HepG2 (cell line): ENCODE data around the gene GRM7. TPM values are rescaled to one million over a fixed set of nuclear protein-coding genes. Genes with fewer than 3 reads are reported as not detected.

ENCODE experiments used
- ATAC-seq: fragments of 200-7000 bp; cut with Tn5 transposase; 3 replicates; pipeline ENCODE4 v1.9.1; 2020; ENCODE audit warnings: mild to moderate bottlenecking, moderate library complexity
- BruUV-seq: library from RNA; stranded (reverse); fragments of 400-500 nt; replicated peaks from 2 replicates; lab custom pipeline; 2021; lab: Mats Ljungman, UMichigan
- CTCF ChIA-PET: fragments of 300-600 bp; formaldehyde crosslinking; extraction: SDS; loops from one replicate; lab custom pipeline; 2021; ENCODE audit warnings: low total read pairs, inconsistent platforms, low intra/inter-chr PET ratio; lab: Yijun Ruan, JAX
- POLR2A ChIA-PET: fragments of 350-600 bp; sonication (Branson Sonifier 250); formaldehyde crosslinking; loops from one replicate; lab custom pipeline; 2020; ENCODE audit warnings: antibody characterized with exemption, inconsistent platforms; lab: Yijun Ruan, JAX
- DNase-seq: peaks from one replicate; pipeline ENCODE4 v3.0.0-alpha.2; 2015; ENCODE audit warnings: low spot score
- FAIRE-seq: peaks from 3 replicates; lab custom pipeline; 2011; peaks lifted over from hg19 to GRCh38; lab: Jason Lieb, UNC
- H2AFZ ChIP-seq: one replicate; pipeline ENCODE4 v1.6.1; 2011; ENCODE audit warnings: low read length, inconsistent platforms
- H3K27ac ChIP-seq: fragments of 300-600 bp; 3 replicates; pipeline ENCODE4 v1.8.0; 2011; ENCODE audit warnings: mixed run types, mild to moderate bottlenecking, mixed read lengths, low read length, inconsistent platforms; ENCODE audit not compliant: insufficient read depth; ENCODE audit errors: extremely low read length
- H3K27me3 ChIP-seq, 2 experiments: fragments of 200-600 bp in 1 of 2; 2 replicates in 1 of 2; 3 replicates in 1 of 2; pipeline versions ENCODE4 v1.6.0 to v1.8.0; 2011; ENCODE audit warnings: low read length in 2 of 2, mild to moderate bottlenecking in 2 of 2, moderate library complexity in 2 of 2, inconsistent platforms in 1 of 2; ENCODE audit not compliant: insufficient read depth in 2 of 2, control insufficient read depth in 1 of 2
- H3K36me3 ChIP-seq, 2 experiments: fragments of 200-600 bp in 1 of 2; replicated peaks in 1 of 2; 2 replicates in 1 of 2; 3 replicates in 1 of 2; pipeline versions ENCODE4 v1.5.1 to v1.8.0; 2011; ENCODE audit warnings: low read length in 2 of 2, inconsistent platforms in 1 of 2; ENCODE audit not compliant: insufficient read depth in 2 of 2, control insufficient read depth in 1 of 2
- H3K4me1 ChIP-seq: 2 replicates; pipeline ENCODE4 v1.5.1; 2012; ENCODE audit warnings: low read length, inconsistent platforms; ENCODE audit not compliant: insufficient read depth
- H3K4me2 ChIP-seq: 2 replicates; pipeline ENCODE4 v1.6.0; 2011; ENCODE audit warnings: low read depth, low read length, inconsistent platforms
- H3K4me3 ChIP-seq, 3 experiments: fragments of 200-600 bp in 1 of 3; sonication (generic), shearing (Covaris generic) in 1 of 3; replicated peaks in 1 of 3; 2 replicates each; pipeline ENCODE4 v1.5.1; 2011 to 2016; ENCODE audit warnings: low read length in 3 of 3, inconsistent platforms in 2 of 3, low read depth in 2 of 3, mild to moderate bottlenecking in 2 of 3, control low read depth in 1 of 3, mixed read lengths in 1 of 3; ENCODE audit not compliant: insufficient read depth in 1 of 3
- H3K79me2 ChIP-seq: one replicate; pipeline ENCODE4 v1.6.1; 2011; ENCODE audit warnings: low read length, inconsistent platforms; ENCODE audit not compliant: insufficient read depth
- H3K9ac ChIP-seq: 2 replicates; pipeline ENCODE4 v1.6.0; 2011; ENCODE audit warnings: mild to moderate bottlenecking, low read depth, low read length, inconsistent platforms; ENCODE audit not compliant: insufficient read depth
- H3K9me3 ChIP-seq: 2 replicates; pipeline ENCODE4 v1.5.1; 2012; ENCODE audit warnings: mild to moderate bottlenecking, low read length
- H4K20me1 ChIP-seq: 2 replicates; pipeline ENCODE4 v1.6.0; 2011; ENCODE audit warnings: inconsistent platforms, mild to moderate bottlenecking, low read length, moderate library complexity; ENCODE audit not compliant: insufficient read depth
- DR1 ChIP-seq: sonication (generic); formaldehyde crosslinking; IDR thresholded peaks from 2 replicates; pipeline ENCODE4 v1.8.0; 2021; ENCODE audit warnings: mild to moderate bottlenecking, missing genetic modification reagents, inconsistent platforms
- FOSL1 ChIP-seq: sonication (generic); formaldehyde crosslinking; IDR thresholded peaks from 2 replicates; pipeline ENCODE4 v1.9.0; 2021; ENCODE audit warnings: missing genetic modification reagents, borderline replicate concordance
- MXI1 ChIP-seq: IDR thresholded peaks from 3 replicates; pipeline ENCODE4 v1.6.1; 2012; ENCODE audit warnings: low read depth, low read length, inconsistent platforms, borderline replicate concordance
- NFKB2 ChIP-seq: sonication (generic); formaldehyde crosslinking; IDR thresholded peaks from 2 replicates; pipeline ENCODE4 v1.4.0; 2020; ENCODE audit warnings: missing genetic modification reagents, borderline replicate concordance
- NKX3-1 ChIP-seq: sonication (generic); formaldehyde crosslinking; IDR thresholded peaks from 2 replicates; pipeline ENCODE4 v1.5.0; 2020; ENCODE audit warnings: missing genetic modification reagents
- NR2F6 ChIP-seq, 2 experiments: IDR thresholded peaks; 2 replicates each; pipeline ENCODE4 v1.6.1; 2016; ENCODE audit warnings: antibody characterized with exemption in 1 of 2, mild to moderate bottlenecking in 1 of 2
- RERE ChIP-seq: IDR thresholded peaks from 2 replicates; pipeline ENCODE4 v1.6.1; 2016; ENCODE audit warnings: low read depth, missing genetic modification reagents, missing compliant biosample characterization
- SALL2 ChIP-seq: sonication (generic); formaldehyde crosslinking; IDR thresholded peaks from 2 replicates; pipeline ENCODE4 v1.8.1; 2023; ENCODE audit warnings: mild to moderate bottlenecking, missing genetic modification reagents, inconsistent platforms
- TRIM22 ChIP-seq: fragments of 450-650 bp; IDR thresholded peaks from 2 replicates; pipeline ENCODE4 v1.6.1; 2017
- ZFAT ChIP-seq: sonication (generic); formaldehyde crosslinking; conservative IDR thresholded peaks from 2 replicates; pipeline ENCODE4 v1.8.1; 2023; ENCODE audit warnings: missing genetic modification reagents, inconsistent platforms
- ZFP36L1 ChIP-seq: sonication (generic); formaldehyde crosslinking; IDR thresholded peaks from 2 replicates; pipeline ENCODE4 v1.8.0; 2022; ENCODE audit warnings: mild to moderate bottlenecking, missing genetic modification reagents, moderate library complexity
- ZNF281 ChIP-seq: sonication (generic); formaldehyde crosslinking; IDR thresholded peaks from 2 replicates; pipeline ENCODE4 v1.4.0; 2020; ENCODE audit warnings: missing genetic modification reagents, borderline replicate concordance
- ZNF33B ChIP-seq: sonication (generic); formaldehyde crosslinking; IDR thresholded peaks from 2 replicates; pipeline ENCODE4 v1.5.1; 2020; ENCODE audit warnings: mild to moderate bottlenecking, missing genetic modification reagents
- ZNF562 ChIP-seq: sonication (generic); formaldehyde crosslinking; IDR thresholded peaks from 2 replicates; pipeline ENCODE4 v1.8.0; 2022; ENCODE audit warnings: missing genetic modification reagents, borderline replicate concordance
- ZNF616 ChIP-seq: sonication (generic); formaldehyde crosslinking; IDR thresholded peaks from 2 replicates; pipeline ENCODE4 v1.5.0; 2020; ENCODE audit warnings: low read depth, mild to moderate bottlenecking, missing genetic modification reagents
- ZNF639 ChIP-seq: conservative IDR thresholded peaks from 2 replicates; pipeline ENCODE4 v1.6.1; 2018; ENCODE audit warnings: missing genetic modification reagents
- in situ Hi-C: cut with HindIII; loops from 2 replicates; pipeline ENCODE4 v1.10.0; 2017; ENCODE audit warnings: low pct_unique_long_range_greater_than_20kb; ENCODE audit not compliant: extremely low pct_ligation_motif_present
- intact Hi-C: fragments of 100-400 bp; cut with micrococcal nuclease; formaldehyde crosslinking; loops from one replicate; pipeline ENCODE4 v1.10.0; 2022; ENCODE audit not compliant: unreplicated experiment
- polyA plus RNA-seq, 8 experiments: library from polyadenylated mRNA; depleted of rRNA in 3 of 8; stranded (reverse) in 7 of 8; unstranded in 1 of 8; fragments of >200 nt; fragmentation: Illumina TruSeq in 4 of 8; extraction: Trizol in 4 of 8; gene quantifications; 2 replicates each; pipeline versions ENCODE4 v1.2.1 to v1.2.3, GENCODE V29; 2011 to 2016; ENCODE audit warnings: low read depth in 4 of 8, missing spikeins in 1 of 8, mixed read lengths in 1 of 8; ENCODE audit not compliant: insufficient read depth in 1 of 8
- total RNA-seq, 5 experiments: library from RNA; depleted of rRNA; stranded (reverse); fragments of >200 nt; fragmentation: Illumina TruSeq; extraction: Trizol; gene quantifications; 2 replicates each; pipeline ENCODE4 v1.2.3, GENCODE V29; 2016; ENCODE audit warnings: low read depth in 1 of 5

GRM7 gene
- total and polyA plus RNA-seq, 2 of the 13 experiments (the other 11 are each of a cell fraction or from before 2014, with no cell fraction given), result not detected

- no peak overlapping the region for H3K4me3 ChIP-seq
- no peaks in the 10 kb centered on the region for H3K79me2 ChIP-seq
- H3K36me3 ChIP-seq, result no peaks in the 10 kb centered on the region
- CTCF ChIA-PET, result no interaction called here
- ATAC-seq (no peak), FAIRE-seq (no peak), DNase-seq (no peak)
- no peaks in the 10 kb centered on the region for H4K20me1 ChIP-seq
- no TSS peak for BruUV-seq
- no peaks in the 10 kb centered on the region for H3K4me1 ChIP-seq
- no peak overlapping the region for H2AFZ ChIP-seq
- intact Hi-C loops (no loop called here), in situ Hi-C loops (no loop called here)
- TF ChIP-seq ZNF562 (CRISPR knock-in tag) (no peak), ZFP36L1 (CRISPR knock-in tag) (no peak), RERE (CRISPR knock-in tag) (no peak), FOSL1 (CRISPR knock-in tag) (no peak), MXI1 (no peak), ZNF639 (CRISPR knock-in tag) (no peak), NKX3-1 (no peak), NR2F6 (IDR thresholded peaks at IDR 0.05) (no peak), NR2F6 (CRISPR knock-in tag; IDR thresholded peaks at IDR 0.05) (no peak), TRIM22 (no peak), ZNF33B (CRISPR knock-in tag) (no peak), ZNF281 (CRISPR knock-in tag) (no peak), NFKB2 (no peak), ZFAT (CRISPR knock-in tag) (no peak), ZNF616 (CRISPR knock-in tag) (no peak), DR1 (no peak), SALL2 (CRISPR knock-in tag) (no peak)
- no peak overlapping the region for H3K27ac ChIP-seq
- no peak overlapping the region for H3K4me2 ChIP-seq
- no peaks in the 10 kb centered on the region for H3K27me3 ChIP-seq
- H3K9ac ChIP-seq, result no peak overlapping the region
- peaks cover 30% of the 10 kb centered on the region for H3K9me3 ChIP-seq
- POLR2A ChIA-PET, result no interaction called here
Measured at GRCh38 chr3:7638103-7638502, 777.2 kb downstream of the GRM7 start.
